T47D (cell line): ENCODE results near the gene SMAD7.

Experiments used
- DNase-seq, 2 experiments: peaks; one replicate each; pipeline versions ENCODE4 v3.0.0 to v3.0.0-alpha.2; 2011 to 2012; ENCODE audit warnings: low read depth in 1 of 2, low spot score in 1 of 2
- JUND ChIP-seq: IDR thresholded peaks from 2 replicates; pipeline ENCODE4 v1.6.1; 2012; ENCODE audit warnings: low read depth
- in situ Hi-C: cut with HindIII; loops from 2 replicates; pipeline ENCODE4 v1.10.0; 2016; ENCODE audit warnings: low sequenced_read_pairs, low pct_unique_long_range_greater_than_20kb

The SMAD7 gene

DNA sequence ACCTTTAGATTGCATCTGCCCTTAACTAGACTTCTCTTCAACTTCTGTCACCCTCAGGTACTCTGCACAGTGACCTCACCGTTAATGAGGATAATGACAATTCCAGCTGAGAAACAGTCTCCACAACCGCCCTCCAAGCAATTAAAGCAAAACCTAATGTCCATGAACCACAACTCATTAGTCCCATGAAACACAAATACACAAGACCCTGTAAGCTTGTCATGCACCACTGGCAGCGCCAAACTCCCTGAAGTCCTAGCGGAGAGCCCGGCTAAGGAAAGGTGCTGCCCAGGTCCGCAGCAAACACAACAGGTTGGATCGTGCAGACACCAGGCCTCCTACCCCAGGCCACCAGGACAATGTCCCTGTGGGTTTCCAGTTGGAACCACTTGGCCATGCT, 7.4 kb downstream of the SMAD7 start:
- in situ Hi-C loops: no loop called here
- no peak for DNase-seq

DNA sequence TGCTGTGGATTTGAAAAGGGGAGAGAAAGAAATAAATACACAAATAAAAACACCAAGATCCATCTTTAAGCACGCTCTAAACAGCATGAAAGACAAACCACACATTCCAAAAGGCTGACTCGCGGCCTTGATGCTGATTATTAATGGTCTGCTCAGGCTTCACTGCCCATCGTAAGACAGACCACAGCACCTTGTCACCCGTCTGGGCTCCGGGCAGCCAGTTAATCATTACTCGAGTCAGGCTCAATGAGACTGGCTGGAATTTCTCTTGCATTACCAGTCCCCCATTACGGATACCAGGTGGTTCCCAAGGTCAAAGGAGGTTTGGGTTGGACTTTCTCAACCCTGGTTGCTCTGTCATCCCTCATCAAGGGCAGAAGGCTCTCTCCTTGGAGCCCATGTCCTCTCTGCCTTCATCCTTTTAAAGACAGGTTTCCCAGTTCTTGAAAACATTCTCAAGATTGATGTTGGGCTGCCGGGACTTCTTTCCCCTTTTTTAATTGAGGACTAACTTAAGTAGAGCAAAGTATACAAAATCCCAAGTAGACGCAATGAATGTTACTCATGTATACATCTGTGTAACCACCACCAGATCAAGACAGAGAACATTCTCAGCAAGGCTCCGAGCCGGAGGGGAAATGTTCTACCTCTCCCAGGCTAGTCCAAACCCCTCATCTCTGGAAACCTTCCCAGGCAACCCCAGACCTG, 8.1 kb downstream of the SMAD7 start:
- no peak for DNase-seq
- TF ChIP-seq JUND: no peak
- in situ Hi-C loops: no loop called here

More for the DNA sequence above, 7.4 kb downstream of the SMAD7 start:
- no peak for TF ChIP-seq JUND

DNA sequence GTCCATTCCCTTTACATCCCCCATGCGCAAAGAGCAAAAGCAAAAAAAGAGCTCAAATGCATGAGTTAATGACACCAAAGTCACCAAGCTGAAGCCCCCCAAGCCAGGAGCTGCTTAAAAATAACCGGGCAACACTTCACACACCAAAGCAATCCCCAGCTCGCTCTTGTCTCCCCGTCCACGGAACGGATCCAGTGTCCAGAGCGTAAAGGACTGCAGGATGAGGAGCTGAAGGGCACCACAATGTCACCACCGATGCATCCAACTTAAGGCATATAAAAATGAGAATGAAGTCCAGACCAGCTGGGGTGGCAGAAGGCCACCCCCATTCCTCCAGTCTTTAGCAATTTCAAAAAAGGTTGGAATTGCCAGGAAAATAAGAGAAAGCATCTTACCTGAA, 8.7 kb downstream of the SMAD7 start:
- in situ Hi-C loops: no loop called here
- no peak for DNase-seq
- no peak for TF ChIP-seq JUND

DNA sequence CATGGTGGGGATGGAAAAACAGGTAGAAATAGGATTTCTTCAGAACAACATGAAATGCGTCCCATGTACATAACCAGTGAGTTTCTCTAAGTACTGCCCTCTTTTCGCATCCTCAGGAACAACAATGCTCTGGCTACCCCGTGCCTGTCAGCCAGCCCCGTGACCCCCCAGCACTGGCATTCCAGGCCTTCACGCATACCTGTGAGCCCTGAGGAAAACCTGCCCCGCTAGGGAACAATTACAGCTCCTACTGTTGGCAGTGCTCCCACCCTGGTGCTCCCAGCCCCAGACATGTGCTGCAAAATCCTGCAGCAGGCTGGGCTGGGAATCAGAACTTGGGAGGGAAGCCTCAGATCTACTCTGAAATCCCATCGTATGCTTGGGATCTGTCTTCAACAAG, 9.1 kb downstream of the SMAD7 start:
- TF ChIP-seq JUND: no peak
- in situ Hi-C loops: no loop called here
- no peak for DNase-seq

DNA sequence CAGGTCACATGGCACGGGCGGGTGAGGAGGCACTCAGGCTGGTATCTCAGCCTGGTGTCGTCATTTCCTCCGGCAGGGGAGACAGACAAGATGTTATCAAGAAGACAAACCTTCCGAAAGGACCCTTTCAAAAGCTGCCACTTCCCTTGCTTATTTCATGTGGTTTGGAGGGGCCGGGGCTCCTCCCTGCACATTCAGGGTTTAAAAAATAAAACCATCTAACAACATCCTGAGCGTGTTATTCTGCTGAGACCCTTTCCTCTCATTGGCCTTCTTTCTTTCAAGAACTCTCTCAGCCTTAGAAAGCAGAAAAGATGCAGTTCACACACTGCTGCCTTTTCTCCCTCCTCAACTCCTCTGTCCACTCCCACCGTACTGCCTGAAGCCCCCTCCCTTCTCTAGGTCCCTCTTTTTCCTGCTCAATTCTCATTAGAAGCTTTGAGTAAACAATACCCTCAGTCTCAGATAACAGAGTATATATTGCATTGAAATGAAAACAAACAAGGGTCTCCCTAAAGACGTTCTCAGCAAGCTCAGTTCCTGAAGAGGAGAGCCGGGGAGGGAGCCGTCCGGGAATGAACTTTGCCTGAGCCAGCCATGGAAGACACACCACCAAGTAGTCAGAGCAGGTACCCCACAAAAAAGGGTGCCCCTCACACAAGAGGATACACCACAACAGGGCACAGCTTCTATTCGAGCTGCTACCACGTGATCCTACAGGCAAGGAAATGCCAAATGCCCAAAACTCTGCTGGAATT, 9.7 kb downstream of the SMAD7 start:
- no peak for DNase-seq
- in situ Hi-C loops: no loop called here
- no peak for TF ChIP-seq JUND

DNA sequence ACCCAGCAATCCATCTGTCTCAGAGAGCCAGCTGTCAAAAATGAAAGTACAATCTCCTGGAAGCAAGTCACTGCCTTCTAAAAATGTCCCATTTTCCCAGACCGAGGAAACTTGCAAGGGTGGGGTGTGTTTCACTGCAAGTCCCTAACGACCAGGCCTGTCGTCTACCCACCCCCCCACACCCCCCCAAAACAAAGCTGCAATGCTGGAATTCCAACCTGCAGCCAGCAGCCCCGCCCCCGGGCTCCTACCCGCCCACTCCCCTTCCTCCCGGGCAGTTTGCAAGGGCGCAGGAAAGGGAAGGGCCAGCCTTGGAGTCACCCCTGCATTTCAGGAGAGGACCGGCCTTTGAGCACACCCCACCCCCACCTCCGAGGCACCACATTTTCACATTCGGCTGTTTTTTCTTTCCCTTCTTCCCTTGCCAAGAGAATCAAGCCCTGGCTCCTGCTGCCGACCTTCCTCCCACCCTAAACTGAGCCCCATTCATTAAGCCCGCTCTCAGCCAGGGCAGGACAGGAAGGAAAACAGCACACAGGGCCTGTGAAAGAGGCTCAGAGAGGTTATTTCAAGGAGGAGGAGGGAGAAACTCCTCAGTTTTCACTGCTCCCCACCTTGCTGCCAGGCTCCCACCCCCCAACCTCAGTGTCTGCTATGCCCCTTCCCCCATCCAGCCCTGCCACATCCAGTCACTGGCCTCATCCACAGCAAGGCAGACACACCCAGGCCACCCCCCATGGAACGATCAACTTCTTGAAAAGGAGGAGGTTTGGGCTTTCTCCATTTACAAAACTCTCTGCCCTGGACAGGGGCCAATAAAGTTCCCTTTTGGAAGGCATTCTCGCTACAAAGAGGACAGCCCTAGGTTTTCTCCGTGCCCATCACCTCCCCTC, 11.3 kb downstream of the SMAD7 start:
- in situ Hi-C loops: no loop called here
- no peak for DNase-seq
- TF ChIP-seq JUND: no peak

DNA sequence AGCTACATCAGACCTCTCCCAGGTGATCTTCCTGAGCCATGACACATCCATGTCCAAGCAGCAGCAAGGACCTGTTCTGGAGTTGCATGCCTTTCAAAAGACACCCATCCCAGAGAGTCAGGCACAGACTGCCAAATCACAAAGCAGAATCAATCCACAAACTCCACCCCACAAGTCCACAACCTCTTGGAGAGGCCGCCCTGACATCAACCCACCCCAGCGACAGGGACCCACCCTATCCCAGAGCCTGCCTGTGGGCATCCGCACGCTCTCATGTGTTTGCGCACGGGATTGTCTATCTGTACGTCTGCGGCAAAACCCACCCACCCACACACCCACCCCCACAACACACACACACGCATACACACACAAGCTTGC, 11.9 kb downstream of the SMAD7 start:
- in situ Hi-C loops: no loop called here
- no peak for DNase-seq
- TF ChIP-seq JUND: no peak

DNA sequence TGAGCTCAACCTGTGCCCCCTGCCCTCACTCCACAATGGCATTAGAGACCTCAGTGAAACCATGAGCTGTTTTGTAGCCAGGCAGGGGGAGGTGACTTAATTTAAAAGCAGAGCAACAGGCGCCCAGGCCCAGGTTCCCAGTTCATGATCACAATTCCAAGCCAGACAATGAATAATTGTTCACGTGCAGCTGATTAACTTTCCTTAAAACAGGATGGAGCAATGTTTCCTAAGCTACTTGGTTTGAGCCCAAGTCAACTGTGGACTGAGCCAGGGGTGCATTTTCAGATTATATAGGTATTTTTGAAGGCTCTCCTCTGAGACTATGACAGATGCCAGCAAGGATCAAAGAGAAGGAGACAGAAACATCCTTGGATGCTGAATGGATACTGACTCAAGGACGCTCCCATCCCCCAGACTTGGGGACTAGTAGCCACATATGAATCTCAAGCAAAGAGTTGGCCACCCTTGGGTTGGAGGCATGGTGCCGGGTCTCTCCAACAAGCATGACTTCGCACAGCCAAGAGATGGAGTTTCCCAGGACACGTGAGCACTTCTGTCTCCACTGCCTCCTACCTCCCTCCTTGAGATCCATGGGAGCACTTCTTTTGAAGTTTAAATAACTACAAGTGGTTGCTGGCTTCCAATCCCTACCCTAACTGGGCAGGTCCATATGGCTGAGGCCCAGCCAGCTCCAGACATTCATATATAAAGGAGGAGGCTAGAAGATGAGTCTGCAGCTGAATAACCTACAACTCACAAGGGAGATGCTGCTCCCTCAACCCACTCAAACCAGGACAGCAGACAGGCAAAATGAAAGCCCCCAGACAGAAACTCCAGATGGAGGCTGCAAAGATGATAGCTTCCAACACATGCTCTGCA, 12.7 kb downstream of the SMAD7 start:
- no peak for DNase-seq
- in situ Hi-C loops: no loop called here

DNA sequence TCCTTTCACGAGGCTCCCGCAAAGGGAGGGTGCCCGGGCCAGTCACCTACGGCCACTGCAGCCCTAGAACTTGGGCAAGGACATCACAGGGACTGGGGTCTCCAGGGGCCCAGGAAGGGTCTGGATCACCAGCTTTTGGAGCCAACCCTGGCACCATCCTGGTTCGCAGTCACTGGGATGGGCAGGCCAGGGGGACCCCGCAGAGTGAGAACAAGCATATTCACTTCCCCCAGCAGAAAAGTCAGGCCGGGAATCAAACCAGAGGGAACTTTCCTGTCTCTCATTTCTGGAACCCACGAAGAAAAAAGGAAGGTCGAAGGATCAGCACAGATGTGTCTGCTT, 15.4 kb downstream of the SMAD7 start:
- DNase-seq: no peak

More for the DNA sequence above, 12.7 kb downstream of the SMAD7 start:
- no peak for TF ChIP-seq JUND

DNA sequence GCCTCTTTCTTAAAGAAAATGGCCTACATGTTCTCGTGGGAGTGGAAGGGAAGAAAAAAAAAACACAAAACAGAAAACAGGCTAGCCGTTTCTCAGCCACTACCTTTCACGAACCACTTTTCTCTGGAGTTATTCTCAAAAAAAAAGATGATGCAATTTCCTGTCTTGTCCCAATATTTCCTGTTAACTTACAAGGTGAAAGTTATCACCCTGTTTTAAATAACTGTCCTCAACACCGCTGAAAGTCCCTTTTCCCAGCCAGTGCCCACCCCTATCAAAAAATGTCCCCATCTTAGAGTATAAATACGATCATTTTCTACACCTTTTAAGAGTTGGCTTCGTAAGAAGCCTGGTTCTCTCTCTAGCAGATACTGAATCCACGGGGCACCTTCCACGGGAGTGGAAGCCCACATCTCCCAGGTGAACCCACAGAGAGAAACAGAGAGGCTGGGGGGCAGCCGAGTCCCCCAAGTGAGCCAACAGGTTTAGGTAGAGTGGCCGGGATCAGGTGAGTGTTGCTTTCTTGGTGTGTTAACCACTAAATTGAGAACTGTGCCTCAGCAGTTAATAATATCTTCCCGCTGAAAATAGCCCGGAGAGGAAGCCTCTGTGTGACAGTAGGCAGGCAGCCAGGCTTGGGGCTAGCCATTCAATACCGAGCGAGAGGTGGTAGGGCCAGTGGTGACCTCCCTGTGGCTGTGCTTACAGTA, 15.9 kb downstream of the SMAD7 start:
- DNase-seq: no peak
- TF ChIP-seq JUND: no peak
- in situ Hi-C loops: no loop called here

More for the DNA sequence above, 15.4 kb downstream of the SMAD7 start:
- in situ Hi-C loops: no loop called here
- TF ChIP-seq JUND: no peak

DNA sequence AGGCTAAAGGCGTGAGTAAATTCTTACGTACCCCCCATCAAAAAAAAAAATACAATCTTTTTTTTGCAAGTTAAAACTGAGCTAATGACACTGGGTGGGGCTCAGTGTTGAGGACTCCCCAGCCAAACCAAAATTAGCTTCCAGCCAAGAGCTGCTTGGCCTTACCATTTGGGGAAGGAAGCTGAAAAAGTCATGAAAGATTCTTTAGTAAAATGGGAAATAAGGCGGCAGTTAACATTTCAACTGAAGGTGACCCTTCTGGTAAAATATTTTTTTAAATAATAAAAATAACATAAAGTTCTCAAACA, 16.4 kb downstream of the SMAD7 start:
- no peak for DNase-seq
- TF ChIP-seq JUND: no peak
- in situ Hi-C loops: no loop called here
